ENCODE measurements around the gene DISP2.

The DISP2 gene

GRCh38 chr15:40328751-40329150 lies 29.3 kb upstream of the DISP2 start:
- no peak for DNase-seq (ENCODE audit: low read depth, low spot score)

GRCh38 chr15:40329804-40330203 lies 28.2 kb upstream of the DISP2 start:
- DNase-seq (ENCODE audit: low read depth, low spot score) = no peak

- no peak for DNase-seq (ENCODE audit: low read depth, low spot score)
Measured at GRCh38 chr15:40330368-40330836, 27.6 kb upstream of the DISP2 start.

GRCh38 chr15:40331026-40331425 lies 27.0 kb upstream of the DISP2 start:
- DNase-seq (ENCODE audit: low read depth, low spot score) = no peak

GRCh38 chr15:40331637-40332036 lies 26.4 kb upstream of the DISP2 start:
- no peak for DNase-seq (ENCODE audit: low read depth, low spot score)

GRCh38 chr15:40332113-40332781 lies 25.8 kb upstream of the DISP2 start:
- no peak for DNase-seq (ENCODE audit: low read depth, low spot score)

GRCh38 chr15:40333922-40334492 lies 24.0 kb upstream of the DISP2 start:
- DNase-seq (ENCODE audit: low read depth, low spot score) = no peak

GRCh38 chr15:40334541-40334940 lies 23.5 kb upstream of the DISP2 start:
- no peak for DNase-seq (ENCODE audit: low read depth, low spot score)

GRCh38 chr15:40334941-40335795 lies 22.9 kb upstream of the DISP2 start:
- no peak for DNase-seq (ENCODE audit: low read depth, low spot score)

GRCh38 chr15:40335938-40336743 lies 21.9 kb upstream of the DISP2 start:
- DNase-seq (ENCODE audit: low read depth, low spot score) = no peak

- DNase-seq (ENCODE audit: low read depth, low spot score) = no peak
Measured at GRCh38 chr15:40336744-40337122, 21.3 kb upstream of the DISP2 start.

- no peak for DNase-seq (ENCODE audit: low read depth, low spot score)
Measured at GRCh38 chr15:40337597-40337996, 20.4 kb upstream of the DISP2 start.

GRCh38 chr15:40338041-40338657 lies 19.9 kb upstream of the DISP2 start:
- no peak for DNase-seq (ENCODE audit: low read depth, low spot score)

GRCh38 chr15:40338921-40339620 lies 18.9 kb upstream of the DISP2 start:
- no peak for DNase-seq (ENCODE audit: low read depth, low spot score)

GRCh38 chr15:40339621-40339945 lies 18.4 kb upstream of the DISP2 start:
- DNase-seq (ENCODE audit: low read depth, low spot score) = no peak

- DNase-seq (ENCODE audit: low read depth, low spot score) = no peak
Measured at GRCh38 chr15:40340038-40340739, 17.8 kb upstream of the DISP2 start.

GRCh38 chr15:40340740-40341400 lies 17.1 kb upstream of the DISP2 start, which contains the start of gene CCDC9B:
TSS of gene CCDC9B (minus strand) at chr15:40340939. CDS start at chr15:40340819, 120 bp downstream.
- DNase-seq (ENCODE audit: low read depth, low spot score) = peak; percentile 73

GRCh38 chr15:40342416-40343320 lies 15.4 kb upstream of the DISP2 start:
- DNase-seq (ENCODE audit: low read depth, low spot score) = no peak

GRCh38 chr15:40343512-40343911 lies 14.5 kb upstream of the DISP2 start:
- DNase-seq (ENCODE audit: low read depth, low spot score) = no peak
